GM19351 (cell line): ENCODE measurements around the gene ZSWIM2.
"Not testable (repeated sequence)": the region's sequence is repeated elsewhere in the genome, so short reads cannot be mapped to it uniquely, and the experiment has no call there.

Source experiments
- ATAC-seq: cut with Tn5 transposase; IDR thresholded peaks from one replicate; pipeline ENCODE4 v1.9.1; 2021; ENCODE audit warnings: mild to moderate bottlenecking, moderate library complexity; ENCODE audit not compliant: unreplicated experiment

The ZSWIM2 gene, protein sequence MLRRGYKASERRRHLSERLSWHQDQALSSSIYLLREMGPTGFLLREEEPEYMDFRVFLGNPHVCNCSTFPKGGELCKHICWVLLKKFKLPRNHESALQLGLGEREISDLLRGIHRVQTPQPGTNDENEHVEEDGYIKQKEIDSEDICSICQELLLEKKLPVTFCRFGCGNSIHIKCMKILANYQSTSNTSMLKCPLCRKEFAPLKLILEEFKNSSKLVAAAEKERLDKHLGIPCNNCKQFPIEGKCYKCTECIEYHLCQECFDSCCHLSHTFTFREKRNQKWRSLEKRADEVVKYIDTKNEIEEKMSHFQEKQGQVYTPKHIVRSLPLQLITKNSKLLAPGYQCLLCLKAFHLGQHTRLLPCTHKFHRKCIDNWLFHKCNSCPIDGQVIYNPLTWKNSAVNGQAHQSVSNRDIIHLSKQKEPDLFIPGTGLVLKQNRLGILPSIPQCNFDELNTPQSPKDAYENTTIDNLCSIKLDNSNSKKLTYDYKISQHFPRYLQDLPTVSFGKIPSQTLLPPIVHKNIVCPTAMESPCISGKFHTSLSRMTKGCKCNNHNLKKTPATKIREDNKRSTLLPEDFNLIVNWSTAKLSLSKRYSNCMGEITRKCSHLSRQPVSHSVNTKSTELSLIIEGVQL

GRCh38 chr2:186848873-186849578, at the start of gene ZSWIM2:
Gene ZSWIM2, minus strand, starts transcription at chr2:186849170. Its CDS starts 40 bp downstream, at chr2:186849130.
- peak; percentile 89 for ATAC-seq

DNA sequence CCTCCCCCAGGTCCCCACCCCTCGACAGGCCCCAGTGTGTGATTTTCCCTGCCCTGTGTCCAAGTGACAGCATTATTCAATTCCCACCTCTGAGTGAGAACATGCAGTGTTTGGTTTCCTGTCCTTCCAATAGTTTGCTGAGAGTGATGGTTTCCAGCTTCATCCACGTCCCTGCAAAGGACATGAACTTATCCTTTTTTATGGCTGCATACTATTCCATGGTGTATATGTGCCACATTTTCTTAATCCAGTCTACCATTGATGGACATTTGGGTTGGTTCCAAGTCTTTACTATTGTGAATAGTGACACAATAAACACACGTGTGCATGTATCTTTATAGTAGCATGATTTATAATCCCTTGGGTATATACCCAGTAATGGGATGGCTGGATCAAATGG, 47.2 kb upstream of the ZSWIM2 start:
- ATAC-seq: not testable (repeated sequence)

DNA sequence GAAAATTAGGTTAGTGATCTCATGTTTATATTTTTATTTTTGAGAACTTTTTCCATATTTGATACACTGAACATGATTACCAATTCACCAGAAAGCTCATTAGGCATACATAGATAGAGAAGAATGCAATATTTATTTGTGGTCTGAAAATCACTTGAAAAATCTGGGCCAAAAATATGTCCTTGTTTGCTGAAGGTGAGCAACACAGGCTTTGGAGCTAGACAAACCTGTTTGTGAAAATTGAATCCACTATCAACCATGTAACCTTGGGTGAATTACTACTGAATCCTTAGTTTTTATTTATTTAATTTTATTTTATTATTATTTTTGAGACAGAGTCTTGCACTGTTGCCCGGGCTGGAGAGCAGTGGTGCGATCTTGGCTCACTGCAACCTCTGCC, 46.5 kb upstream of the ZSWIM2 start:
- no peak for ATAC-seq

DNA sequence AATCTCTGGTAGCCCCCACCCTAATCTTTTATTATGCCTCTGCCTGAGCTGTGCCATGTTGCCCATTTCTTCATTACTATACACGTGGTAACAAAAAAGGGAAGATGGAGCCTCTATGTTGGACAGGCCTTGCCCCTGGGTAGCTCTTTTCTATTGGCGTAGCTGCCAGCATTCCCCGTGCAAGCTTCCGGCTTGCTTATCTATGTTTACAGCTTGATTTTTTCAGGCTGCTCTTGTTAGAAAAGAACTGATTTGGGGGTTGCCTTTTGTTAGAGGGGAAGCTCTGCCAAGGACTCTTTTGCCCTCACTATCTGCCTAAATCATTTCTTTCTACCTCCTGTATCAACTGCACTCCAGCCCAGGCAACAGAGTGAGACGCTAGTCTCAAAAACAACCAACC, 45.5 kb upstream of the ZSWIM2 start:
- no peak for ATAC-seq

GRCh38 chr2:186892821-186893220, 43.9 kb upstream of the ZSWIM2 start:
- no peak for ATAC-seq

- no peak for ATAC-seq
Measured at GRCh38 chr2:186891185-186891621, 42.2 kb upstream of the ZSWIM2 start.

DNA sequence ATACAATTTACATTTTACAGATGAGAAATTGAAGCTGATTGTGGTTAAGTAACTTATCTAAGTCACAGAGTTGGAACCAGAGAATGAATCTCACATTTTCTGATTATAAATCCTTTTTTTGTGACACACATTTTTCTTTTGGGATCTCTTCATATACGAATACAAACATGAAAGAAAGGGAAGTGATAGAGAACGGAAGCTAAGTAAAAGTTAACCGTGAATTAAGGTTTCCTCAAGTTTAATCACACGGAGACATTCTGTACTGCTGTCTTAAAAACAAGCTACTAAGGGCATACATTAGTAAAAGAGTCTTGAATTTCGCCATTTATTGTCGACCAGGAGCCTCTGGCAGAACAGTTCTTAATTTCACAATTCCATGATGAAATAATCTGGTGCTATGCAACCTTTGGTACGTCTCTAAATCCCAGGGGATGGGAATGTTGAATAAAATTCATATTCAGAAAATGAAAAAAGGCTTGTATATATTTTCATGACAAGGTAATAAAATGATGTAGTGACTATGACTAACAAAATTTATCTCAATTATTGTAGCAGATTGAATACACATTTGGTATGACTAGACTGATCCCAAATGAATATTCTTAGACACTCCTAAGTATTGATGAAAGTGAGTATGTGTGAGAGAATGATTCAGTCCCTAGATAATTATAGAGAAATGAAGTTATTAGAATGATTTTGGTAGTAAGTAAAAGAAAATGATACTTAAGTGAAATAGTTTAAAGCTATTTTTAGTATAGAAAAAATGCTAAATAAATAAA, 40.3 kb upstream of the ZSWIM2 start:
- ATAC-seq: no peak

- ATAC-seq: peak; percentile 46
Measured at GRCh38 chr2:186887107-186888090, 38.4 kb upstream of the ZSWIM2 start.

DNA sequence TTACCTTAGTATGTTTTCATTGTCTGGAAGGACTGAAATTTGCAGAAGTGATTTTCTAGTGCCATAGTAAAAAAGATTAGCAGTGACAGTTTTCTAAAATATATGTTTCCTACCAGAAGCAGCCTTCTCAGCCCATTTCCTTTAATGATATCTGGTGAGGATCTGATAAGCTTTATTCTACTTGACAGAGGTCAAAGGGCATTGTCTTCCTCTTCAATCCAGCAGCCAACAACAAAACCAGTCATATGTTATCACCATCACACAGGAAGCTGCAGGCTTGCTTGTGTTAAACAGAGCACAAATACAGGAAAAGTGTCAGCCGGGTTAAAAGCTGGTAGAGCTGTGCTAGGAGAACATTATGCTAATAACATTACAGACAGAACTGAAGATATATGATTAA, 35.6 kb upstream of the ZSWIM2 start:
- no peak for ATAC-seq

GRCh38 chr2:186883666-186884065, 34.7 kb upstream of the ZSWIM2 start:
- no peak for ATAC-seq

GRCh38 chr2:186882511-186883071, 33.6 kb upstream of the ZSWIM2 start:
- no peak for ATAC-seq

DNA sequence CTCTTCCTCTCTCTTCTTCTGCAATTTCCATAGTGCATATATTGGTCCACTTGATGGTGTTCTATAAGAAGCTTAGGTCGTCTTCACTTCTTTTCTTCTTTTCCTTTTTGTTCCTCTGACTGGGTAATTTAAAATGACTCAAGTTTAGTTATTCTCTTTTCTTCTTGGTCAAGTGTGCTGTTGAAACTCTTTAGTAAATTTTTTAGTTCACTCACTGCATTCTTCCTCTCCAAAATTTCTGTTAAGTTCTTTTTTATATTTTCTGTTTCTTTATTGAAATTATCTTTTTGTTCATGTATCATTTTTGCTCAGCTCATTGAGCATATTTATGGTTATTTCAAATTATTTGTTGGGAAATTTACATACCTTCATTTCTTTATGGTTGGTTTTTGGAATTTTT, 32.7 kb upstream of the ZSWIM2 start:
- ATAC-seq: no peak

- ATAC-seq: no peak
Measured at GRCh38 chr2:186879312-186879711, 30.3 kb upstream of the ZSWIM2 start.

- no peak for ATAC-seq
Measured at GRCh38 chr2:186874713-186875112, 25.7 kb upstream of the ZSWIM2 start.

DNA sequence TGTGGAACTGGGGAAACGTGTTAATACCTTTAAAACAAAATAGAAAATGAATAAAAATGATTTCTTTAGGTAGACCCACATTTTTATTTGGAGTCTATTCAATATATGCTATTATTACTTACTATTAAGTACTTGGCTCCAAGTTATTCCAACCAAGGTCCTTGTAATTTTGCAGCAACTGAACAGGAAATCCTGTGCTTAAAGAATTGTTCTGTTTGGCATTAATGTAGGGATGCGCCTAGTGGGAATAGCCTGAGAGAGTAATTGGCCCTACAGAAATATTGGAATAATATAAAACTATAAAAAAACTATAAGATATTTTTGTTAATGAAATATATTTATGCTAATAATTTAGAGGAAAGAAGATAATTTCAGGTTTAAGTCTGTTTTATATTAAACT, 22.9 kb upstream of the ZSWIM2 start:
- ATAC-seq: no peak

GRCh38 chr2:186868344-186868743, 19.4 kb upstream of the ZSWIM2 start:
- no peak for ATAC-seq

GRCh38 chr2:186862869-186863709, 14.1 kb upstream of the ZSWIM2 start:
- peak; percentile 65 for ATAC-seq

DNA sequence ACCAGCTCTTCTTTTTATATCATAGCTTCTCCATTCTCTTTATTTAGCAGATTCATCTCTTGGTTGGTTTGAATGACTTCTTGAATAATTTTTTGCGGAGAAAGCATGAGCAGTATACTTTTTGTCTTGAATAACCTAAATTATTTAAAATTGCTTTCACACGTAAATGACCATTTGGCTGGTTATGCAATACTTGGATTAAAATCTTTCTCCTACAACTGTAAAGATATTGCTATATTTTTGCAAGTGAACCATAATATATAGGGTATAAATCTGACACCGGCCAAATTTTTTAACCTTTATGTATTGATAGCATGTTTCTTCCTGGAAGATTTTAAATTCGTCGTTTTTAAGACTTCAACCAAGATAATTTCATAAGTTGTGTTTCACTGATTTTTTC, 6.2 kb upstream of the ZSWIM2 start:
- ATAC-seq: no peak

DNA sequence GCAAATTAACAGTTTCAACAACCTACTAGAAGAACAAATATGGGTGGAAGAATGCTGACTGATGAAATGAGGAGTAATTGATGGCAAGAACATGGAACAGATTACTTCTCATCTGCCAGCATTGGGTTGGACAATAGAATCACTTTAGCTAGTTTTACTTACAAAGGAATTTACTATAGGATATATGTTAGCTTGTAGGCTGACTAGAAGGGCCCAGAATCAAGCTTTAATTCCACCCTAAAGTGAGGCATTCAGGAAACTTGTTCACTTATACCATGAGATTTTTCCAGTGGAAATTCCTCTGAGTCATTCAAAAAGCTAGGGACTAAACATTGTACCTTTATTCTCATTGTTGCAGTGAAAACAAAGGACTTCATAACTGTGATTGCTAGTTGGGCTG, 5.0 kb upstream of the ZSWIM2 start:
- no peak for ATAC-seq
